HEK293 (cell line): ENCODE data around the gene GAL3ST1.
"Not testable (repeated sequence)": the region's sequence is repeated elsewhere in the genome, so short reads cannot be mapped to it uniquely, and the experiment has no call there.

Experiments used
- ZFP69B ChIP-seq: fragments of 450-650 bp; formaldehyde crosslinking; IDR thresholded peaks from 2 replicates; pipeline ENCODE4 v1.5.1; 2016; ENCODE audit warnings: missing biosample characterization, missing genetic modification characterization
- ZNF76 ChIP-seq: fragments of 450-650 bp; formaldehyde crosslinking; IDR thresholded peaks from 2 replicates; pipeline ENCODE4; 2016; ENCODE audit warnings: low read depth, missing biosample characterization, missing genetic modification characterization, borderline replicate concordance
- TF ChIP-seq, protein P1 (sequence below): fragments of 450-650 bp; formaldehyde crosslinking; IDR thresholded peaks from 2 replicates; pipeline ENCODE4 v1.5.1; 2016; ENCODE audit warnings: missing biosample characterization, missing genetic modification characterization
- TF ChIP-seq, protein P2 (sequence below): fragments of 450-650 bp; formaldehyde crosslinking; IDR thresholded peaks from 2 replicates; pipeline ENCODE4 v1.5.1; 2016; ENCODE audit warnings: missing biosample characterization, missing genetic modification characterization

DNA sequence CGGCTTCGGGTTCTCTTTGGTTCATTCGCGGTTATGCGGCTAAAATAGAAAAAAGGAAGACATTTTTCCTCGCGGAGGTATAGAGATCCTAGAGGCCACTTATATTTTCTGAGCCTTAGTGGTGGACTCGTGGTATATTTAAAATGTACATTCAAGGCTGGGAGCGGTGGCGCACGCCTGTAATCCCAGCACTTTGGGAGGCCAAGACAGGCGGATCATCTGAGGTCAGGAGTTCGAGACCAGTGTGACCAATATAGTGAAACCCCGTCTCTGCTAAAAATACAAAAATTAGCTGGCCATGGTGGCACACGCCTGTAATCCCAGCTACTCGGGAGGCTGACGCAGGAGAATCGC is 17.9 kb upstream of the GAL3ST1 start:
- TF ChIP-seq, protein P1, sequence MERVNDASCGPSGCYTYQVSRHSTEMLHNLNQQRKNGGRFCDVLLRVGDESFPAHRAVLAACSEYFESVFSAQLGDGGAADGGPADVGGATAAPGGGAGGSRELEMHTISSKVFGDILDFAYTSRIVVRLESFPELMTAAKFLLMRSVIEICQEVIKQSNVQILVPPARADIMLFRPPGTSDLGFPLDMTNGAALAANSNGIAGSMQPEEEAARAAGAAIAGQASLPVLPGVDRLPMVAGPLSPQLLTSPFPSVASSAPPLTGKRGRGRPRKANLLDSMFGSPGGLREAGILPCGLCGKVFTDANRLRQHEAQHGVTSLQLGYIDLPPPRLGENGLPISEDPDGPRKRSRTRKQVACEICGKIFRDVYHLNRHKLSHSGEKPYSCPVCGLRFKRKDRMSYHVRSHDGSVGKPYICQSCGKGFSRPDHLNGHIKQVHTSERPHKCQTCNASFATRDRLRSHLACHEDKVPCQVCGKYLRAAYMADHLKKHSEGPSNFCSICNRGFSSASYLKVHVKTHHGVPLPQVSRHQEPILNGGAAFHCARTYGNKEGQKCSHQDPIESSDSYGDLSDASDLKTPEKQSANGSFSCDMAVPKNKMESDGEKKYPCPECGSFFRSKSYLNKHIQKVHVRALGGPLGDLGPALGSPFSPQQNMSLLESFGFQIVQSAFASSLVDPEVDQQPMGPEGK (tag by site-specific recombination), result not testable (repeated sequence)
- TF ChIP-seq ZNF76, ZFP69B (tag by site-specific recombination): not testable (repeated sequence)
- TF ChIP-seq, protein P2, sequence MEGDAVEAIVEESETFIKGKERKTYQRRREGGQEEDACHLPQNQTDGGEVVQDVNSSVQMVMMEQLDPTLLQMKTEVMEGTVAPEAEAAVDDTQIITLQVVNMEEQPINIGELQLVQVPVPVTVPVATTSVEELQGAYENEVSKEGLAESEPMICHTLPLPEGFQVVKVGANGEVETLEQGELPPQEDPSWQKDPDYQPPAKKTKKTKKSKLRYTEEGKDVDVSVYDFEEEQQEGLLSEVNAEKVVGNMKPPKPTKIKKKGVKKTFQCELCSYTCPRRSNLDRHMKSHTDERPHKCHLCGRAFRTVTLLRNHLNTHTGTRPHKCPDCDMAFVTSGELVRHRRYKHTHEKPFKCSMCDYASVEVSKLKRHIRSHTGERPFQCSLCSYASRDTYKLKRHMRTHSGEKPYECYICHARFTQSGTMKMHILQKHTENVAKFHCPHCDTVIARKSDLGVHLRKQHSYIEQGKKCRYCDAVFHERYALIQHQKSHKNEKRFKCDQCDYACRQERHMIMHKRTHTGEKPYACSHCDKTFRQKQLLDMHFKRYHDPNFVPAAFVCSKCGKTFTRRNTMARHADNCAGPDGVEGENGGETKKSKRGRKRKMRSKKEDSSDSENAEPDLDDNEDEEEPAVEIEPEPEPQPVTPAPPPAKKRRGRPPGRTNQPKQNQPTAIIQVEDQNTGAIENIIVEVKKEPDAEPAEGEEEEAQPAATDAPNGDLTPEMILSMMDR (tag by site-specific recombination), result not testable (repeated sequence)
